ENCODE measurements around the gene SYNPR. TPM values are rescaled to one million over a fixed set of nuclear protein-coding genes. Genes with fewer than 3 reads are reported as not detected.

Gene SYNPR
- not detected in 2 replicates for total RNA-seq
- long read RNA-seq = 0 reads

DNA sequence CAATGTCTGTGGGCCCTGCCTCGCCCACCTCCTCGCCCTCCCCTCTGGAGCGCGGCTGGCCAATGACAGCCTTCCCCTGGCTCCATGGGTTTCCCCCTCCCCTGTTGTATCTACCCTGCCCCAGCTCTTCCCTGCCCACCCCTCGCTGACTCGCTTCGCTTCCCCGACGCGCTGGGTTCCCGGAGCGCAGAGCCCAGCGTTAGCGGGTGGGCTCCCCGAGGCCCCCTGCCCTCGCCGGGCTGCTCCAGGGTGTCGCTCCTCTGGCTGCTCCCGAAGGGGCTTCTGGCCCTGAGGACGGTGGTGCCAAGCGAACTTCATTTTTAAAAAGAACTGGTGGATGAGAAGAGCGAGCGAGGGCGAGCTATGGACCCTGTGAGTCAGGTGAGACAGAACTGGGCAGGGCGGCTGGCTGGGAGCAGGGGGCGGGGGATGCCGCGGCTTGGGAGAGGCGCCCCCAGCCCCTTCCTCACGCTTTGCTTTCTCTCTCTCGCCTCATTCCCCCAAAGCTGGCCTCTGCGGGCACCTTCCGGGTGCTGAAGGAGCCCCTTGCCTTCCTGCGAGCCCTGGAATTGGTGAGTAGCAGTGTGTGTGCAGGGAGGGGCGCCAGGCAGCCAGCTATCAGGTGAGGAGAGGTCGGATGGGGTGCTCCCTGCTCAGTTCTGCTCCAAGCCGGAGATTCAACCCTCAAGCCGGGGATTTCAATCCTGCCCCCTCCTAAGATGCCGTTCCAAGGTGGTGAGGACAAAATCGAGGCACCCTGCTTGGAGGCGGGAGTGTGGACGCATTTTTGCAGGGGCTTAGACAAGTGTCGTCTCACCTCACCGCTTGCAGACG, at the start of gene SYNPR:
Gene SYNPR (plus strand): TSS at position 138 of the 834 bp plus-strand sequence.
- no peaks in the 10 kb centered on the region for H3K36me3 Mint-ChIP-seq (ENCODE audit: unreplicated experiment)
- H3K9me3 Mint-ChIP-seq (ENCODE audit: unreplicated experiment) = no peaks in the 10 kb centered on the region
- TF ChIP-seq, protein P1, sequence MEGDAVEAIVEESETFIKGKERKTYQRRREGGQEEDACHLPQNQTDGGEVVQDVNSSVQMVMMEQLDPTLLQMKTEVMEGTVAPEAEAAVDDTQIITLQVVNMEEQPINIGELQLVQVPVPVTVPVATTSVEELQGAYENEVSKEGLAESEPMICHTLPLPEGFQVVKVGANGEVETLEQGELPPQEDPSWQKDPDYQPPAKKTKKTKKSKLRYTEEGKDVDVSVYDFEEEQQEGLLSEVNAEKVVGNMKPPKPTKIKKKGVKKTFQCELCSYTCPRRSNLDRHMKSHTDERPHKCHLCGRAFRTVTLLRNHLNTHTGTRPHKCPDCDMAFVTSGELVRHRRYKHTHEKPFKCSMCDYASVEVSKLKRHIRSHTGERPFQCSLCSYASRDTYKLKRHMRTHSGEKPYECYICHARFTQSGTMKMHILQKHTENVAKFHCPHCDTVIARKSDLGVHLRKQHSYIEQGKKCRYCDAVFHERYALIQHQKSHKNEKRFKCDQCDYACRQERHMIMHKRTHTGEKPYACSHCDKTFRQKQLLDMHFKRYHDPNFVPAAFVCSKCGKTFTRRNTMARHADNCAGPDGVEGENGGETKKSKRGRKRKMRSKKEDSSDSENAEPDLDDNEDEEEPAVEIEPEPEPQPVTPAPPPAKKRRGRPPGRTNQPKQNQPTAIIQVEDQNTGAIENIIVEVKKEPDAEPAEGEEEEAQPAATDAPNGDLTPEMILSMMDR (IDR thresholded peaks at IDR 0.05) = no peak
- H3K27me3 Mint-ChIP-seq (ENCODE audit: unreplicated experiment) = peaks cover 26% of the 10 kb centered on the region
- no peak within 1 kb of the TSS for H3K27ac Mint-ChIP-seq (ENCODE audit: unreplicated experiment)
- H3K4me1 Mint-ChIP-seq (ENCODE audit: unreplicated experiment) = no peaks in the 10 kb centered on the region
- H3K4me3 Mint-ChIP-seq (ENCODE audit: unreplicated experiment) = no peak within 1 kb of the TSS
- no peak for DNase-seq (ENCODE audit: extremely low spot score, unreplicated experiment)

DNA sequence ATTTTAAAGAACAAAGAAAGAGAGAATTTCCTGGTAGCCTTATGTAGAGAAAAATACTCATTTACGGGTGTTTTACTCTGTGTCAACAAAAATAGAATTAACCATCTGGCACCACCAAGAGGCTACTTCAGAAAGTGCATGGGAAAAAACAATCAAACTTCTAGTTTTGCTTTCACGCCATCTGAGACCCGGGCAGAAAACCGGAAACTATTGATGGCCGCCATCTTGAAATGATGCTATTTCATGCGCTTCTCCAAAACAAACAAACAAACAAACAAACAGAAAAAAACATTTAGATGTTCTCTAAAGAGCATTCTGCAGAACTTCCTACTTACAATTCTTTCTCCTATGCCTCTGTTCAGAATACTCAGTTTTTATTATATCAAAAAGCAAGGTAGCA, 49.4 kb upstream of the SYNPR start:
- H3K4me1 Mint-ChIP-seq (ENCODE audit: unreplicated experiment) = no peaks in the 10 kb centered on the region
- DNase-seq (ENCODE audit: extremely low spot score, unreplicated experiment) = no peak
- H3K27ac Mint-ChIP-seq (ENCODE audit: unreplicated experiment) = no peak overlapping the region
- TF ChIP-seq, protein P1 (IDR thresholded peaks at IDR 0.05) = peak; percentile 55
- H3K36me3 Mint-ChIP-seq (ENCODE audit: unreplicated experiment) = no peaks in the 10 kb centered on the region
- H3K4me3 Mint-ChIP-seq (ENCODE audit: unreplicated experiment) = no peak overlapping the region
- H3K9me3 Mint-ChIP-seq (ENCODE audit: unreplicated experiment) = no peaks in the 10 kb centered on the region
- H3K27me3 Mint-ChIP-seq (ENCODE audit: unreplicated experiment) = no peaks in the 10 kb centered on the region

DNA sequence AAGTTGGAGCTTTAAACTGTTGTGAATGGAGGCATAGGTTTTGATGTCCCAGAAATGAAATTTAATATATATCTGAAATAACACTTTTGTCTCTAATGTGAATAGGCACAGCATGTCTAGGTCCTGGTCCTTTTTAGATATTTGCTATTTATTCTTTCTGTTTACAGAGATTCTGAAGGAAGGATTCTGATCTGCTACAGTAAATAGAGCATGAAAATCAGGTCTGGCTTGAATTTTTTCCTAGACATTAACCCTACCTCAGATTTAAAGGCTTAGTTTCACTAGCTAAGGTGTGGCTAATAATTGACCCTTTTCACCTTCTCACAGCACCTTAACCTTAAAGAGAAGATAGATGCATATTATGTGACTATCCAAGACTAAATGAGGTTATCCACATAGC, 48.0 kb upstream of the SYNPR start:
- TF ChIP-seq, protein P1 (IDR thresholded peaks at IDR 0.05) = no peak
- no peak for DNase-seq (ENCODE audit: extremely low spot score, unreplicated experiment)

DNA sequence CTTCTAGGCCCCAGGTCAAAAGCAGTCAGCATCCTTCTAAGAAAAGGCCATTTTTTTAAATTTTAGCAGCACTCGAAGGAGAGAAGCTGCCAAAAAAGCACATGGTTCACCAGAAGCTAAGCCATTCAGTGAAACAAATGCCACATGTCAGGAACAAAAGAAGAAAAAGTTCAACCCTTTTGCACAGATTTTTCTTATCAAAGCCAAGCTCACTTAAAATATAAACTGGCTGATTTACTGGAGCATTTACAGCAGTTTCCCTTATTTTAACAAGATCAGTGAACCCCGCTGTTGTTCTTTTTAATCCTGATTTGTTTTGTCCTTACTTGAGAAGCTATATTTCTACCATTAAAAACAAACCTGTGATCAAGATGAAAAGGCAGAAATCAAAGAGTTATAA, 46.5 kb upstream of the SYNPR start:
- Mint-ChIP-seq H3K9me3 (ENCODE audit: unreplicated experiment) (no peaks in the 10 kb centered on the region), H3K27me3 (ENCODE audit: unreplicated experiment) (peaks cover 2% of the 10 kb centered on the region), H3K36me3 (ENCODE audit: unreplicated experiment) (no peaks in the 10 kb centered on the region), H3K27ac (ENCODE audit: unreplicated experiment) (no peak overlapping the region), H3K4me3 (ENCODE audit: unreplicated experiment) (no peak overlapping the region), H3K4me1 (ENCODE audit: unreplicated experiment) (no peaks in the 10 kb centered on the region)
- TF ChIP-seq, protein P1 (IDR thresholded peaks at IDR 0.05) = no peak
- DNase-seq (ENCODE audit: extremely low spot score, unreplicated experiment) = no peak

More for the DNA sequence above, 48.0 kb upstream of the SYNPR start:
- Mint-ChIP-seq H3K9me3 (ENCODE audit: unreplicated experiment) (no peaks in the 10 kb centered on the region), H3K4me1 (ENCODE audit: unreplicated experiment) (no peaks in the 10 kb centered on the region), H3K36me3 (ENCODE audit: unreplicated experiment) (no peaks in the 10 kb centered on the region), H3K27me3 (ENCODE audit: unreplicated experiment) (peaks cover 2% of the 10 kb centered on the region), H3K27ac (ENCODE audit: unreplicated experiment) (no peak overlapping the region), H3K4me3 (ENCODE audit: unreplicated experiment) (no peak overlapping the region)

DNA sequence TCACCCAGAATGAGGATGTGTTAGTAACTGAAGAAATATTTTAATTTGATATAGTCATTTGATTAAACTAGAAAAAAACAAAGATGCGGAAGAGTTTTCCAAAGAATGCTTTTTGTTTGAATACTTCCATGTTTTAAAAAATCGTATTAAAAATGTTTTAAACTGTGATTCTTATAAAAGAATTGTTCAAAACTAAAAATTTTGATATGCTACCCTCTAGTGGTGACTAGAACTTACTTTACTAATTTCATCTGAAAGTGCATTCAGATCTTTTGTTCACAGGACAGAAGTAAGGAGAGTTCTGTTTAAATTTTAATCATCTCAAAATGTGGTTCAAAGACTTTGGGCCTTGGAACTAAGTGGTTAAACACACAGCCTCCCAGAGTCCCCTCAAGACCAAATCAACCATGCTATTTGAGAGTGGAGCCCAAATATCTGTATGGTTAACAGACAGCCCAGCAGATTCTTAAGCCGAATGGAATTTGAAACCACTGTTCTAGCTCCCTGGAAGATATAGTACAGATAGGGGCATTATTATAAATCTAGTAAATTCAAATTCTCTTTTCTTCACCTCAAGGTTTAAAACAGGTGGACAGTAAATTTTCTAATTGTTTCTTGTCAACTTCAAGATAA, 45.2 kb upstream of the SYNPR start:
- no peaks in the 10 kb centered on the region for H3K36me3 Mint-ChIP-seq (ENCODE audit: unreplicated experiment)
- no peak overlapping the region for H3K27ac Mint-ChIP-seq (ENCODE audit: unreplicated experiment)
- H3K4me1 Mint-ChIP-seq (ENCODE audit: unreplicated experiment) = no peaks in the 10 kb centered on the region
- H3K4me3 Mint-ChIP-seq (ENCODE audit: unreplicated experiment) = no peak overlapping the region
- no peaks in the 10 kb centered on the region for H3K9me3 Mint-ChIP-seq (ENCODE audit: unreplicated experiment)
- H3K27me3 Mint-ChIP-seq (ENCODE audit: unreplicated experiment) = peaks cover 2% of the 10 kb centered on the region
- no peak for DNase-seq (ENCODE audit: extremely low spot score, unreplicated experiment)
- TF ChIP-seq, protein P1 (IDR thresholded peaks at IDR 0.05) = peak; percentile 46

Measured in osteocyte (in vitro differentiated cells).